Osteoblast (primary cell): ENCODE results near the gene TNS2. TPM values are rescaled to one million over a fixed set of nuclear protein-coding genes. Genes with fewer than 3 reads are reported as not detected.
A peak's percentile ranks its signal among the peaks of the same experiment; 100 is the strongest.

Source experiments
- DNase-seq: peaks from one replicate; pipeline ENCODE4 v3.0.0; 2011; ENCODE audit warnings: low spot score, mixed read lengths; ENCODE audit not compliant: insufficient read length; ENCODE audit errors: missing footprints
- H2AFZ ChIP-seq: 2 replicates; pipeline ENCODE4 v1.6.0; 2011; ENCODE audit warnings: mild to moderate bottlenecking, low read length
- H3K27ac ChIP-seq: 2 replicates; pipeline ENCODE4 v1.5.1; 2011; ENCODE audit warnings: mild to moderate bottlenecking, low read depth, low read length, moderate library complexity
- H3K27me3 ChIP-seq: 2 replicates; pipeline ENCODE4 v1.6.0; 2012; ENCODE audit warnings: mild to moderate bottlenecking, control low read depth, inconsistent platforms, low read length, moderate library complexity; ENCODE audit not compliant: insufficient read depth
- H3K36me3 ChIP-seq: 2 replicates; pipeline ENCODE4 v1.5.1; 2011; ENCODE audit warnings: mild to moderate bottlenecking, low read length, control low read depth, moderate library complexity; ENCODE audit not compliant: insufficient read depth
- H3K4me1 ChIP-seq: 2 replicates; pipeline ENCODE4 v1.5.1; 2011; ENCODE audit warnings: mild to moderate bottlenecking, low read length, control low read depth, moderate library complexity; ENCODE audit not compliant: insufficient read depth
- H3K4me2 ChIP-seq: 2 replicates; pipeline ENCODE4 v1.6.0; 2011; ENCODE audit warnings: mild to moderate bottlenecking, low read length; ENCODE audit not compliant: insufficient read depth
- H3K4me3 ChIP-seq: fragments of 200-600 bp; sonication (generic); 3 replicates; pipeline ENCODE4 v1.5.1; 2012; ENCODE audit warnings: mild to moderate bottlenecking, low read length, inconsistent platforms; ENCODE audit not compliant: insufficient read depth
- H3K79me2 ChIP-seq: 2 replicates; pipeline ENCODE4 v1.6.0; 2012; ENCODE audit warnings: mild to moderate bottlenecking, low read length, control low read depth, inconsistent platforms; ENCODE audit not compliant: insufficient read depth
- H3K9me3 ChIP-seq: 2 replicates; pipeline ENCODE4 v1.5.1; 2011; ENCODE audit warnings: low read depth, low read length, control low read depth
- H4K20me1 ChIP-seq: 2 replicates; pipeline ENCODE4 v1.6.0; 2012; ENCODE audit warnings: mild to moderate bottlenecking, low read length, control low read depth; ENCODE audit not compliant: insufficient read depth
- total RNA-seq: library from RNA; depleted of rRNA; stranded (reverse); fragments of >200 nt; gene quantifications from 2 replicates; pipeline ENCODE4 v1.2.3, GENCODE V29; 2012
- TF ChIP-seq, protein P1 (sequence below): IDR thresholded peaks from 2 replicates; pipeline ENCODE4 v1.5.1; 2011; ENCODE audit warnings: mild to moderate bottlenecking, low read depth, low read length, moderate library complexity; ENCODE audit errors: extremely low read depth

TNS2 gene
- total RNA-seq, 1 donor = 72.0 TPM

GRCh38 chr12:53053218-53054111 lies 3.6 kb downstream of the TNS2 start:
- Histone ChIP-seq H3K27ac (peak overlapping the region; percentile 28), H3K4me1 (peaks cover 71% of the 10 kb centered on the region), H3K4me3 (no peak overlapping the region), H3K9me3 (no peaks in the 10 kb centered on the region), H3K4me2 (peak overlapping the region; percentile 24), H3K36me3 (peaks cover 44% of the 10 kb centered on the region), H3K27me3 (no peaks in the 10 kb centered on the region), H3K79me2 (peaks cover 31% of the 10 kb centered on the region), H4K20me1 (peaks cover 4% of the 10 kb centered on the region), H2AFZ (no peak overlapping the region)
- TF ChIP-seq, protein P1, sequence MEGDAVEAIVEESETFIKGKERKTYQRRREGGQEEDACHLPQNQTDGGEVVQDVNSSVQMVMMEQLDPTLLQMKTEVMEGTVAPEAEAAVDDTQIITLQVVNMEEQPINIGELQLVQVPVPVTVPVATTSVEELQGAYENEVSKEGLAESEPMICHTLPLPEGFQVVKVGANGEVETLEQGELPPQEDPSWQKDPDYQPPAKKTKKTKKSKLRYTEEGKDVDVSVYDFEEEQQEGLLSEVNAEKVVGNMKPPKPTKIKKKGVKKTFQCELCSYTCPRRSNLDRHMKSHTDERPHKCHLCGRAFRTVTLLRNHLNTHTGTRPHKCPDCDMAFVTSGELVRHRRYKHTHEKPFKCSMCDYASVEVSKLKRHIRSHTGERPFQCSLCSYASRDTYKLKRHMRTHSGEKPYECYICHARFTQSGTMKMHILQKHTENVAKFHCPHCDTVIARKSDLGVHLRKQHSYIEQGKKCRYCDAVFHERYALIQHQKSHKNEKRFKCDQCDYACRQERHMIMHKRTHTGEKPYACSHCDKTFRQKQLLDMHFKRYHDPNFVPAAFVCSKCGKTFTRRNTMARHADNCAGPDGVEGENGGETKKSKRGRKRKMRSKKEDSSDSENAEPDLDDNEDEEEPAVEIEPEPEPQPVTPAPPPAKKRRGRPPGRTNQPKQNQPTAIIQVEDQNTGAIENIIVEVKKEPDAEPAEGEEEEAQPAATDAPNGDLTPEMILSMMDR = peak; percentile 62
- peak; percentile 88 for DNase-seq

DNA sequence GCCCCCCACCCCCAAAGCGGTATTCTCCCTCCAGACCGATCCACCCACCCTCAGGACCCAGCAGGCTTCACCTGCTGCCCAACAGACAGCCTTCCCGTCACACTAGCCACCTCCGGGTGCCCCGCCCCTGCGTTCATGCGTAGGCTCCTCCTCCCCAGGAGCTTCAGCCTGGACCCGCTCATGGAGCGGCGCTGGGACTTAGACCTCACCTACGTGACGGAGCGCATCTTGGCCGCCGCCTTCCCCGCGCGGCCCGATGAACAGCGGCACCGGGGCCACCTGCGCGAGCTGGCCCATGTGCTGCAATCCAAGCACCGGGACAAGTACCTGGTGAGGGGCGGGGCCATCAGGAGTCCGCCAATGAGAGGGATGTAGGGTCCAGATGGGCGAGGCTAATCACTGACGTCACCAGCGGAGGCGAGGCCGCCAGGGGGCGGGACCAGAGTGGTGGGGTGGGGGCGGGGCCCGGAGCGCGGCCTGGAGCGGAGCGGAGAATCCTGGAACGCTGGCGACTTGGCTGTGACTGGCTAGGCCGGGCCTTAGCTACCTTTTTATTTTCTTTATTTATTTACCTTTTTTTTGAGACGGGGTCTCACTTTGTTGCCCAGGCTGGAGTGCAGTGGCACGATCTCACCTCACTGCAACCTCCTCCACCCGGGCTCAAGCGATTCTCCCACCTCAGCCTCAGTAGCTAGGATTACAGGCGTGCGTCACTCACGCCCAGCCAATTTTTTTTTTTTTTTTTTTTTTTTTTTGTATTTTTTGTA lies 4.4 kb downstream of the TNS2 start:
- TF ChIP-seq, protein P1 = no peak
- Histone ChIP-seq H3K79me2 (peaks cover 31% of the 10 kb centered on the region), H3K27ac (peak overlapping the region; percentile 28), H4K20me1 (peaks cover 4% of the 10 kb centered on the region), H2AFZ (no peak overlapping the region), H3K36me3 (peaks cover 45% of the 10 kb centered on the region), H3K4me3 (peak overlapping the region; percentile 46), H3K4me1 (peaks cover 62% of the 10 kb centered on the region), H3K9me3 (no peaks in the 10 kb centered on the region), H3K27me3 (no peaks in the 10 kb centered on the region), H3K4me2 (peak overlapping the region; percentile 52)
- DNase-seq = peak; percentile 97

DNA sequence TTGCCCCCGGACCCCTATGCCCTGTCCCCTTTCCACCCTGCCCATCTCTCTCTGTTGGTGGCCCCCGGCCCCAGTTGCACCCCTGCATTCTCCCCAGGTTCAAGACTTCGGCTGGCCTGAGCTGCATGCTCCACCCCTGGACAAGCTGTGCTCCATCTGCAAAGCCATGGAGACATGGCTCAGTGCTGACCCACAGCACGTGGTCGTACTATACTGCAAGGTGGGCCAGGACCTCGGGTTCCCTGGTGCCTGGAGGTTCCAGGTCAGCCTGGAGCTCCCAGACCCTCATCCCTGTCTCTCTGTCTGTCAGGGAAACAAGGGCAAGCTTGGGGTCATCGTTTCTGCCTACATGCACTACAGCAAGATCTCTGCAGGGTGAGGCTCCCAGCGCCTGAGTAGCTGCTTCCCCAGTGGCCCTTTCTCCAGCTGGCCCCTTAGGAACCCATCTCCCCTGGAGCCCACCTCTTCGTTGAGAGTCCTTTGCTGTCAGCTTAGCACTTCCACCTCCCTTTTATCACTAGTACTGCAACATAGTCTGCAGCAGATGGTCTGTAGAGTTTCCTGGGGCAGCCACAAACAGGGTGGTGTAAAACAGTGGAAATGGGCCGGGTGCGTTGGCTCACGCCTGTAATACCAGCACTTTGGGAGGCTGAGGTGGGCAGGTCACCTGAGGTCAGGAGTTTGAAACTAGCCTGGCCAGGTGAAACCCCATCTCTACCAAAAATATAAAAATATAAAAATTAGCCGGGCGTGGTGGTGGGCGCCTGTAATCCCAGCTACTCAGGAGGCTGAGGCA lies 5.8 kb downstream of the TNS2 start:
- peaks cover 10% of the 10 kb centered on the region for H4K20me1 ChIP-seq
- H3K27me3 ChIP-seq = no peaks in the 10 kb centered on the region
- H3K27ac ChIP-seq = no peak overlapping the region
- TF ChIP-seq, protein P1 = no peak
- no peak overlapping the region for H3K4me2 ChIP-seq
- peak; percentile 59 for DNase-seq
- H3K4me1 ChIP-seq = peaks cover 50% of the 10 kb centered on the region
- H3K79me2 ChIP-seq = peaks cover 20% of the 10 kb centered on the region
- H3K36me3 ChIP-seq = peaks cover 58% of the 10 kb centered on the region
- H2AFZ ChIP-seq = no peak overlapping the region
- no peaks in the 10 kb centered on the region for H3K9me3 ChIP-seq
- no peak overlapping the region for H3K4me3 ChIP-seq
